GM23248 (cell line): ENCODE measurements around the gene HOXD1.

Experiments
- EZH2 ChIP-seq: fragments of 200-600 bp; sonication (generic); IDR thresholded peaks from 2 replicates; pipeline ENCODE4 v1.6.1; 2018; ENCODE audit warnings: antibody characterized with exemption, mild to moderate bottlenecking; ENCODE audit not compliant: insufficient read depth, poor library complexity, severe bottlenecking
- EZH2phosphoT487 ChIP-seq: fragments of 200-600 bp; sonication (generic); IDR thresholded peaks from 2 replicates; pipeline ENCODE4 v1.6.1; 2018; ENCODE audit warnings: antibody characterized with exemption, moderate library complexity, mild to moderate bottlenecking, low read depth; ENCODE audit not compliant: insufficient read depth

GRCh38 chr2:176155356-176156044, 33.0 kb upstream of the HOXD1 start:
- TF ChIP-seq EZH2phosphoT487 (no peak), EZH2 (no peak)
